HCEC 1CT (cell line): ENCODE results near the gene UGT3A2.

Experiments
- DNase-seq: peaks from one replicate; pipeline ENCODE4 v3.0.0-alpha.2; 2017

Gene UGT3A2

GRCh38 chr5:36001032-36001431 is 65.7 kb downstream of the UGT3A2 start:
- DNase-seq, result no peak

DNA sequence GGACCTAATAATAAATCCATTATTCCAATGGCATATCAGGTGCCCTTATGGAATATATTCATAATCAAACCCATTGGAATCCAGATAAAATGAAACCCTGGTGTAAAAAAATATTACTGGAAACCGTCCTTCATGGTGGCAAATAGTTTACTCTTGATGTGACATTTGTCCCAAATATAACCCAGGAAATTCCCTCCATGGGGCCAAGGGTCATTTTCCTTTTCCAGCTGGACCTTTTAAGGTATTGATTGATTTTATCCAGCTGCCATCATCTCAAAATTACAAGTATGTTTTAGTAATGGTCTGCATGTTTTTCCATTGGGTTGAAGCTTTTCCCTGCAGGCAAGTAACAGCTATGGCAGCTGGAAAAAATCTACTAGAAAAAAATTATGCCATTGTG is 67.1 kb downstream of the UGT3A2 start:
- DNase-seq, result no peak

DNA sequence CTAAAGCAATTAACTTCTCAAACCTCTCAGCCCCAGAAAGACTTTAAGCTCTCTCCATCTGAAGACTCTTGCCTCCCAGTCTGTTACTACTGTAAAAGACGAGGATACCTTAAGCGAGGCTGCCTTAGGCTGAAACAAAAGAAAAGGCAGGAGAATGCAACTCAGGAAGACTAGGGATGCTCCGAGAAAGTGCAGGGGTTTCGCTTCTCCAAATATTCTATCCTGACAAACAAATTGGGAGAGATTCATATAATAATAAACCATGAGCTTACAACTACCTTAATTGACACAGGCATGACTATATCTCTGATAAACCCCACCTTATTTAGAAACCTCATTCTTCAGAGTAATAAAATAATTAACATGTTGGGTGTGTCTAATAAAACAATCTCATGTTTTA is 70.6 kb downstream of the UGT3A2 start:
- DNase-seq, result no peak

GRCh38 chr5:35990941-35991611 is 75.6 kb downstream of the UGT3A2 start, which contains the start of gene UGT3A1:
TSS of gene UGT3A1 (minus strand) at chr5:35991390. CDS start at chr5:35991240, 150 bp downstream.
- no peak for DNase-seq

DNA sequence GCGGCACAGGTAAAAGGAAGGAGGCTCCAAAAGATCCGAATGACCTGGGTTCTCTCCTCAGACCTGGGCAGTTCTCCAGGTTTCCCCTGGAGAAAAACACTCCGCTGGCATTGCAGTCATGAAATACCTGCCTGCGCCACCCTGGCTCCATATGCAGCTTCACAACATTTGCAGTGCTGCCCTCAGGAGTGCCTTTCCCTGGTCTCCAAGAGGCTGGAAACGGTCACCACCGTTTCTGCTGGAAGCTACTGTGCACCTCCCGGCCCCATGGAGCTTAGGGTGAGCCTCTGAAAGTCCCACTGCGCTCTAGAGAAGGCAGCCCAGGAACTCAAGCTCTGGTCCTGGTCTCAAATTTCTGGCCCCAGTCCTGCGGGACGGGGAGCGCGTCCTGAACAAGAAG is 76.2 kb downstream of the UGT3A2 start:
- no peak for DNase-seq

DNA sequence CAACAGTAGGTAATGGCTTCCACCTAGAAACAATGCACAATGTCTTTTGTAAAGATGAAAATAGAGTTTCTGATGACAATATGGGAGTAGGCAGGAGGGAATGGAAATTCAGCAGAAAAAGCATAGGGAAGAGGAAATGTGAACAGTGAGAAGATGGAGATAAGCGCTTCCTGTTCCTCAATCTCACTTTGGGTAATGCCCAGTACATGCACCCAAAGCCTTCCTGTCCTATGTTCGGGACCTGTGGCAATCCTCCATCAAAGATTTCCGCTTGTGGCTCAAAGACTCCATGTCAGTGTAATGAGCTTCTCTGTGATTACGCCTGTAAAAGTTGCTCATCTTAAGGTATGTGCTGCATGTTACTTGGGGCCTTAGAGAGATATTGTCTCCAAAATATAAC is 78.2 kb downstream of the UGT3A2 start:
- no peak for DNase-seq

- no peak for DNase-seq
Measured at GRCh38 chr5:35987776-35988175, 78.9 kb downstream of the UGT3A2 start.
